GOT3 (cell line): ENCODE results near the gene COL17A1.
A peak's percentile ranks its signal among the peaks of the same experiment; 100 is the strongest.

Source experiments
- DNase-seq: peaks from one replicate; lab custom pipeline; 2025; ENCODE audit warnings: mixed read lengths; lab: John Stamatoyannopoulos, UW

Gene COL17A1

DNA sequence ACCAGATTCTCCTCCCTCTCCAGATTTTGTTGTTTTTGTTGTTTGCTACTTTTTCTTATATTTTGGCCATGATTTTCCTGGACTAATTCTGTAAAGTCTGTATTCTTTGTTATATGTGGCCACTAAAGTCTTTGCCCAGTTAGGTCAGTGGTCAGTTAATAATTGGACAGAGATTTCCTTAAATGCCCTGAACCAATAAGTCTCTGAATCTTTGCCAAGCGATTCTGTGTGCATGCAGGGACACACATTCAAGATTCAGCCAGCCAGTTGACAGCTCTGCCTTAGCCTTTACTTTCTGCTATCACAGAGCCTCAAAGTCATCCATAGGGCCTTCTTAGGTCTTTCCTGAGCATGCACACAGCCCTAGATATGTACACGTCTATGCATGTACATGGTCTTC lies 11.0 kb upstream of the COL17A1 start:
- no peak for DNase-seq

DNA sequence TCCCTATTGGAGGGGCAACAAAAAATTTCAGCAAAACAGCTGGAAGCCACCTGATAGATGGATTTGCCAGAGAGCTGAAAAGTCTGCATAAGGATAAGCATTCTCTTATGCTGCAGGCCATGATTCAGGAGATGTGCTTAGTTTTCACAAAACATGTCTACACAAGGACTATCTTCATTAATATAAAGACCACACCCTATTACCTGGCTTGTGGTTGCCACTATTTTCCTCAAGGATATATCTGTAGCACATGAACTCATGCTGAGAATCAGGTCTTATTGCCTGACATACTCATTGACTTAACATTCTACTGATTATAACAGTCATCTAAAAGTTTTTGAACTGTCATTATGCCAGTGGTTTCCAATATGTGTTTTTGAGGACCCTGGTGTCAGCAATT lies 7.1 kb upstream of the COL17A1 start:
- DNase-seq = no peak

DNA sequence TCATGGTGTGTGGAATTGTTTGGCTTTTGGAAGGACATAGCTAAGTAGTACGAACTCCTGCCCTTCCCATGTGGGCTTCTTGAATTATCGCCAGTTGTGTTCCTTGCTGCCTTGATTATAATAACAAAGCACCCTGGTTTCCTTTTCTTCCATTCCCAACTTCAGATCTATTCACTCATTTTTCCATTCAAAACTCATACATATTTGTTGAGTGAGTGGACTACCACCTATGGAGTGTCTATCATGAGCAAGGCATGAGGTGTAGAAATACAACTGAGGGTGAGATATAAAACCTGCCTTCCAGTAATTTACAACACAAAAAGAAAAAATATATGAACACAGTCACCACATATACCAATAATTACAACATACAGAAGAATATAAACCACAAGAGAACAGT lies 4.9 kb upstream of the COL17A1 start:
- no peak for DNase-seq

DNA sequence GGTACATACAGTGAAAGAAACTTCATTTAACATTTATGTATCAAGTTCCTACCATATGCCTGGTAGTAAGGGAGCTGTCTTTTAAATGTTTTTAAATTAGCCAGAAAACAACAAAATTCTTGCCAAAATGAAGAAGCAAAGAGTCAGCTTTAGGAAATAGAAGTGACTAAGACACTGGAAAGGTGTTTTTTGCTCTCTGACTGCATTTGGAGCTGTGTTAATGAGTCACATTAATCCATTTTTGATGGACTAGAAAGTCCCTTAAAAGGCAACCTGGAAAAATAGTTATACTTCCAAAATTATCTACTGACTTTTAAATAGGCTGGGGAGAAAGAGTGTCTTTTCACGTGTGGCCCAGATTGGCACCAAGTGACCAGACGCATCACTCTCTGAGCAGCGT lies 3.9 kb upstream of the COL17A1 start:
- DNase-seq = no peak

DNA sequence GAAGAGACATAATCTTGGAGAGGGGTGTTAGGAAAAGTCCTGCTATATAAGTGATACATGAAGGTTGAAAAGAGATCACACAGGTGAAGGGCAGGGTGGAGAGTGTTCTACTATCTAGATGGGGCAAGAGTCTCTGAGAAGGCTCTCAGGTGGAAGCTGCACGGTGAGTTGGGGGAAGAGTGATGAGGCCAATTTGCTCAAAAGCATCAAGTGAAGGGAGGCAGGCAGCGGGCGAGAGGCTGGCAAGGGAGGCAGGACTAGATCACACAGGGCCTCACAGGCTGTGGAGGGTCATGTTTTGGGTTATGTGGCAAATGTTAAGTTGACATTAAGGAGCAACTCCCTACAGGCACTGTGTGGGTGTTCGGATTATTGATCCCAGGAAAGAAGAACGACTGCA lies 2.6 kb upstream of the COL17A1 start:
- DNase-seq = no peak

DNA sequence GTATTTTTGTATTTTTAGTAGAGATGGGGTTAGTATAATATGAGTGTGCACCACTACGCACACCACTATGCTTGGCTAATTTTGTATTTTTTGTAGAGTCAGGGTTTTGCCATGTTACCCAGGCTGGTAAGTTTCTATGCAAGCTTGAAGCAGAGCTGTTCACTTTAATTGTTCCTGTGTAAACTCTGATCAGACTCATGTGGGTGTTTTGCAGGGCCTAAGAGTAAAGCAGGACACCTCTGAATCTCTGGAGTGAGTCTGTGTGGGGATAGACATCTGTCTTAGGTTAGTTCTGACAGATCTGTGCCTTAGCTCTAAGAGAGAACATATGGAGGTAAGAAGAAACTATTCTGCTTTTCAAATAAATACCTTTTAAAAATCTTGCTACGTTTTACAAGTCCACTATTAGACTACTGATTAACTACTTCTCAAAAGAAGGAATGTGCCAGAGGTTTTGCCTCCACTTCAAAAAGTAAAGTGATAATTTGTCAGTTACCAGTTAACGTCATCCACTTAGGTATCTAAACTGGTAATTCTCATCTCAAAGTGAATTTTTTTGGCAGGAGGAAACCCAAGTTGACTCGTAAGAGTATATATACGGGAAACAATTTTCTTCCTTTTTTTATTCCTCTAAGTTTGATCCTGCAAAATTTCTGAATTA lies 1.1 kb downstream of the COL17A1 start:
- no peak for DNase-seq

DNA sequence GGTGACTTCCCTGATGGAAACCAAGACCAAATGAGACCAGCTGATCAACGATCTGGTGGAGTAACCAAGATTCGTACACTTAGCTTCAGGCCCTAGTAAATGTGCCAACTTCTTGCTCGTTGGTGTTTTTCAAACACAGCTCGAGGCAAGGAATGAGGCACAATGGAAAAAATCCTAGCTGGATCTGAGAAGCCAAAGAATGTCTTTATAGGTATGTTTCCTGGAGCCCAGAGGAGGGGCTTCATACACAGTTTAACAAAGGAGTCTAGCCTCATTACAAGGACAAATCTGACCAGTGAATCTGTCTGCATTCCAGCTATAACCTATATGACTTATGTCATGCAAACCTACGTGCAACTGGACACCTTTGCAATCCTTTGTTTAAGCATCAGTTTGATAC lies 3.7 kb downstream of the COL17A1 start:
- no peak for DNase-seq

DNA sequence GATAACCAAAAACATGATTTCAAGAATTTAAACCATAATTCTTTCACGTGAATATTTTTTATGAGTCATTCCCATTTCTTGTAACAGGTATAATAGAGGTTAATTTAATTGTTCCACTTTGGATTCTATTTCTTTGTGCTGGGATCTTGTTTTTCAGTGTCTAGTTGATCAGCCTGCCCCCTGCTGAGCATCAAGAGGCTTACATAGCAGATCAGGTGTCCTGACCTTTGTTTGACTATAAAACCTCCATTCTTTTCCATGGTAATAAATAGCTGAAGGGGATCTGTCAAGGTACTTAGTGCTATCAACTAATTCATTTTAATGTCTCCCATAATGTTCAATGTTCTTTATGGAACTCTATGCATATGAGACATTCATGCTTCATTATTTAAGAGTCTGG lies 4.9 kb downstream of the COL17A1 start:
- DNase-seq = no peak

DNA sequence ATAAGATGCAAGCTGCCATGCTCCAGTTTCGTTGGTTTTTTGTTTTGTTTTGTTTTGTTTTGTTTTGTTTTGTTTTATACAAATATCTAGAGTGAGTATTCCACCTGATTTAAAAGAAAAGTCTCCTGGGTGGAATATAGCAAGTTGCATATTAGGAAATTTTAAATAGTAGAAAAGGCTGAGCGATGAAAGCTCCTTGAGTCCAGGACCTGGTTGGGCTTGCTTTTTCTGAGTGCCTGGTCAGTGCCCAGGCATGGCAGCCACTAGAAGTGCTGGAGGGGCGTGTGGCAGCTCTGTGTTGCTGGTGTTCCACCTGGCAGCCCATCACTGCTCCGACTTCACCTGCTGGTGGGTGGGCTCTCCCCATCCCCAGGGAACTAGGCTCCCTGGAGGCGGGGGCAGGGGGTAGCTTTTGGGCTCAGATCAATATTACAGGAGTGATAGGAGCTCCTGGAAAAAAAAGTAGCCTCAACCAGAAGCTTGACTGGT lies 8.0 kb downstream of the COL17A1 start:
- DNase-seq = no peak

DNA sequence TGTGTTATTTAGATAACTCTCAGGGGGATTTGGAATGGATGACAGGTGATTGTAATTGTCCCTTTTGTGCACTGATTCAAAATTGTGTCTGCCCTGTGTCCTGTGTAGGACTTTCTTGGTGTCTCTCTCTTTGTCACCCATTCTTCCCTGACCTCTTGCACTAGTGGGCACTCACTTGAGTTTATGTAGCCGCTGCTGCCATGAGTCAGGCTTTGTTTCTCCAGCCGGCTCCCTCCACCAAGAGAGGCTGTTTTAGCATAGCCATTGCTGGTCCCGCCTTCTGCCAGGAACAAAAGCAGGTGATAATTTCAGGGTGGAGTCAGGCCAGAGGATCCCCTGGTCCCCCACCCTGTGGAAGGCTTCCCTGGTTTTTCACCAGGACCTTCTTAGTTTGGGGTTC lies 8.4 kb downstream of the COL17A1 start:
- DNase-seq = no peak

DNA sequence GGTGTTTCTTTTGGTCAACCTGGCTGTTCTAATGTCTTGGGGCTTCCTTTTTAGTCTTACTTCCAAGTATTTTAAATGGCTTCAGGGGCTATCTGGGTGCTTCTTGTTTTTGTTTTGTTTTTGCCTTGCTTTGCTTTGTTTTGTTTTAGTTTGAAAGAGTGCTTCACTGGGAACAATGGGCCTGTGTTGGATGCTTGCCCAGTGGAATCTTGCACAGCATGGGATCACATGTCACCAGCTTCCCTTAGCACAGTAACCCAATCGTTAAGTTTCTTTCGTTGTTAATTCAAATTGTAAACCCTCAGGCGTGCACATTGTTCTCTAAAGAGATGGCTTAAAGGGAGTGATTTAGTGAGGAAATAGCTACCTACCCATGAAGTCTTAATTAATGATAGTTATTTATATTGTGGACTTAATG lies 8.9 kb downstream of the COL17A1 start:
- no peak for DNase-seq

DNA sequence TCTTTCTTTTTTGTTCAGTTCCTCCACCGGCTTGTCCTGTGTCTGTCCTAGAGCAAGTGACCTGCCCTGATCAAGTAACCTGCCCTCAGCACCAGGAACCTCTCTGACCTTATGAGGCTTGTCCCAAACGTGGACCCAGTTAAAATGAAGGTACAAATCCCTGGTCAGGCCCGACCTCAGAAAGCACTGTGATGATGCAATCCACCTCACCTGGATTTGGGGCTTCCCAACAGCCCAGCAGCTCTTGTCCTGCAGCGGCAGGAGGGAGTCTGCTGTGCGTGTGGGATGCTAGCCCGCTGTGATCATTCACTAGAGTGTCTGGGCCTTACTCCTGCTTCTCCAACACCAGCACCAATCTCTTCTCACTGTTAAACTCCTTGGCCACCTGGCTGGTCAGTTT lies 11.2 kb downstream of the COL17A1 start:
- no peak for DNase-seq

DNA sequence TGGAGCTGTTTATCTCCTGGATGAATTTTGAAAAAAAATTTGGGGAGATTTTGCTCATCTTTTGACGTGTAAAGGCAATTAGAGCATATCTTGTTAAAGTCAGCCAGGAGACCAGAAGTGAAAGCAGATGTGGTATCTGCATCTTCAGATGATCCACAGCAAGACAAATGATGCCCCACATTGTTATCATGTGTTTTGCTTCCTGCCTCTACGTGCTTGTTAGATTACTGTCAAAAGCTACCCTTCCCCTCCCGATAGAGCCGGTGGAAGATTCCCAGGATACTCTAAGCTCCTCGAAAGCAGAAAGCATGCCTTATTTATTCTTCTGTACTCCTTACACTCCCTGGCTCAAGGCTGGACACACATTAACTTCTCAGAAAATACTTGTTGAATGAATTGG lies 12.9 kb downstream of the COL17A1 start:
- DNase-seq = no peak

DNA sequence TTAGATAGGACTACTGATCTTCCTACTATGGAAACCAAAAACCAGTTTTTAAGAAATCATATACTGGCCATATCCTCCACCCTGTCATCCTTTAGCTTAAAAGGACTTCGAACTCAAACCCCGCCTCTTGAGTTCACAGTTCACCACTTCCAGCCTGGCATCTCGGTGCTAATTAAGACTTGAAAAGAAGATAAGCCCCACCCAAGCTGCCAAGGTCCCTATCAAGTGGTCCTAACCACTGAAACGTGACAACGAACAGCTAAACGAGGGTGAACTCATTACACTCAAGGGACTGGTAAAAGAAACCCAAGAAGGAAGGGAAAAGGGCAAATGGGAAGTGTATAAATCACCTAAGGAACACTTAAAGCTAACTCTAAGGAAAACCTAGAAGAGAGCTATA lies 16.1 kb downstream of the COL17A1 start:
- DNase-seq = no peak

DNA sequence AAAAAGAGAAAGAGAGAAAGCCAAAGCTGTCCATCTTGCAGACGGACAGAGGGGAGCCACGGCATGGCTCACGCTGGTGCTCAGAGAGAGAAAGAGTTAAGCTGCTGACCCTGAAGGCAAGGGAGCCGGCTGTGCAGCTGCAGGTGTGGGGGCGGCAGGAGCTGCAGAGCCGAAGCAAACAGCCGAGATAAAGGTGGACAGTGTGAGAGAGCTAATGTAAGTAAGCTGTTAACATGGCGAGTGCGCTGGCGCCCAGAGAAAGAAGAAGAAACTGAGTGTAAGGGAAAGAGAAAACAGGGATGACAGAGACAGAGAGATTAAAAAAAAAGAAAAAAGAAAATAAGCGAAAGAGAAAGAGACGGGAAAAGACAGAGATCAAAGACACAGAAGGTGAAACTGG lies 18.2 kb downstream of the COL17A1 start:
- no peak for DNase-seq

DNA sequence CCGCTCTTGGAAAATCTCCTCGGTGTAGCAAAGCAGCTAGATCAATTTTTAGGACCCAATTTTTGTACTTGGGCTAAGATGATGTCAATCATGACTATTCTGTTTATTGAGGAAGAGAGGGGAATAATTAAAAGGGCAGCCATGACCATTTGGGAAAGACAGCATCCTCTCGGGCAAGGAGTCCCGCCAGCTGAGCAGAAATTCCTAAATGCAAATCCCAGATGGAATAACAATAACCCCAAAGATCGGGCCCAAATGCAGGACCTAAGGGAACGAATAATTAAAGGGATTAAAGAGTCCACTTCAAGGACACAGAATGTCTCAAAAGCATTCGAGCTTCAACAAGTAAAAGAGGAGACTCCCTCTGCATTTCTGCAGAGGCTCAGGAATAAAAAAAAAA lies 18.7 kb downstream of the COL17A1 start:
- no peak for DNase-seq

DNA sequence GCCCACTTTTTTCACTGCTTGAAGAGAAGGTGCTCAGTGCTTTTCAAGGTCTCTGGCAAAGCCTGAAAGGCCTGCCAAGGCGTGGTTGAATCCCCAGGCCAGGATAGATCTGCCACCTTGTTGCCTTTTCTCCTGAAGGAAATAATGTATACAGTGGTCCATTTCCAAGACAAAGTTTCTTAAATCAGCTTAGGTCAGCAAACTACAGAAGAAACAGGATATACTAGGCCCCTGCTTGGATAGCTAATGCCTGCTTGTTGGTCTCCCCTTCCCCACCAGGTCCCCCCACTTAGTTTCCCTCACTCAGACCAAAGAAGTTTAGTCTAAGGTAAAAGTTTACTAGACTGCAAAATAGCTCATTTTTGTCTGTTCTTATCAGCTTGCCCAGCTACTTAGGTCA lies 19.9 kb downstream of the COL17A1 start:
- no peak for DNase-seq

DNA sequence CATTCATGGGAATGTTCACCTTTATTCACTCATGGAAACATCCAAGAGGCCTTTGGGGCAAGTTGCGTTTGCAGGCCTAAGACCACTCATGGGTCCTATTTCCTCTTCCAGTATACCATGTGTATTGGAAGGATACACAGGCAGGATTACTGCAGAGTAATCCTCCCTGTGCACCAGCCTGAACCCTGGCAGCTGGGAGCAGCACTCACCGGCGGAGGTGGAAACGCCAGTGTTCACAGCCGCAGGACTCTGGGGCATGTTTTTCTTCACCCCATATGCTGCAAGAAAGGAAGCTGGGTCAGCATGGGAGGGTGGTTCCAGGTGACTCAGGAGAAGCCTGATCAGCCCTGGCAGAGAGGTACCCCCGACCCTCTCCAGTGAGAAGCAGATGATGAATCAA lies 24.5 kb downstream of the COL17A1 start:
- DNase-seq = no peak

DNA sequence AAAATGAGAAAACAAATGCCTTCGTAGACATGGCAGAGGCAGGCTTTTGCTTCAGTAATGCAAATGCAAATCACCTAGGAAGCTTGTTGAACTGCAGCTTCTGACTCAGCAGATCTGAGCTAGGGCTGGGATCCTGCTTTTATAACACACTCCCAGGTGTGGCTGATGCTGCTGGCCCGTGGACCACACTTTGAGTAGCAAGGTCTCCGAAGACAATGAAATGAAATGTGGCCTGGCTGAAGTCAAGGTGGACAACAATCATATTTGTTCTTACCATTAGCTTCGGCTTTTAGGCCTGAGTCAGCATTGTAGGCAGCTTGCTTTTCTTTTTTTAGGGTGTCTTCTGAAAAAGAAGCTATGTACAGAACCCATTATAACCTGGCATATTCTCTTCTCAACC lies 26.3 kb downstream of the COL17A1 start:
- DNase-seq = no peak

DNA sequence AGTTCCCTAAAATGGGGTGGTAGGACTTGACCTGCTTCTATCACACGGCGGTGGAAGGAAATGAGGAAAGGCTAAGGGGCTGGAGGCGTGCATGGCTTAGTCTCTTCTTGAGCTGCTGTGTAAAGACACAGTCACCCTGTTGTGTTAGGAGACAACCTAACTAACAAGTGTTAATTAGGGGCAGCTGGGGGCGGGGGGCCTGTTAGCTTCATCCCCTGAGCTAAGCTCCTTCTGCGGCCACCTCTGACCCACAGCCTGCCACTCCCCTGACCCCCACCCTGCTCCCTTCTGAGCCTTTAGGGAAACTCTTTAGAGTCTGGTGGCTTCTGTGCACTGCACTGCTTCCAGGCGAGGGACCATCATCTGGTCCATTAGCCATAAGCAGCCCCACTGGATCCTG lies 28.0 kb downstream of the COL17A1 start:
- DNase-seq = no peak

DNA sequence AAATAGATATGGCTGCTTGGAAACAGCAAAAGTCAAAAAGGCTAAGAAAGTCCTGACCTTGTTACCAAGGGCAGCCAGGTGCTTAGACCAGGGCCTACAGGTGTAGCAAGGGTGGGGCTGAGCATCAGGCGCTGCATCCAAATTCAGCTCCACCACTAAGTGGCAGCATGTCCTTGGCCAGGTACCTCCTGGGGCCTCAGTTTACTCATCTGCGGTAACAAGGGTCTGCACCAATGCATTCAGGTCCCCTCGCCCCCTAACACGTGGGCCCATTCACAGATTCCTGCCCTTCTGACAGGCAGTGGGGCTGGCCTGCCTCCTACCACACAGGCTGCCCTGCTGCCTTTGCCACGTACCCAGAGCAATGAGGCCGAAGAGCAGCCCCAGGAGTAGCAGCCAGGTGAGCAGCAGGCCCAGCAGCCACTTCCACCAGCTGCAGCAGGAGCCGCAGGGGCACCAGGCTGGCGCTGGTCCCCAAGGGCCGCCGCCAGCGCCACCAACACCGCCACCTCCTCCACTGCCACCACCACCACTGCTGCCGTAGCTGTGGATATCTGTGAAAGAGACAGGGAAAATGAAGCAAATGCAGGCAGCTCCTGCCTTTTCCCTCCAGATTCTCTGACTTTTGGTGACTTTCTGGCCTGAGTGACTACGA lies 28.9 kb downstream of the COL17A1 start:
- DNase-seq = no peak

DNA sequence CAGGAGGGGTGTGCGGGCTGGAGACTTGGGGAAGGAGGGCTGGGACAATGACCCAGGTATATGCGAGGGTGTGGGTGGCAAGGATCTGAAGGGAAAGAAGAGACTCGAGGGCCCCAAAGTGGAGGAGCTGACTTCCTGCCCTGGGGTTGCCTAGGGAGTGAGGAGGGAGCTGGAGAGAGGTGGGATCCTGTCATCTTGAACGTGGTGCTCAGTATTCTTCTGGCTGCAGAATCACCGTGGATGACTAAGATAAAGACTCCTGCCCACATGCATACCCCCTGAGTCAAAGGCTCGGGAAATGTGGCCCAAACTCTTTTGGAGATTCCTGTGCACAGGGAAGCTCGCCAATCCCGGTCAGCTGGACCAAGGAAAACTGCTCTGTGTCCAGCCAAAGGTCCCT lies 31.2 kb downstream of the COL17A1 start:
- peak; percentile 15 for DNase-seq

DNA sequence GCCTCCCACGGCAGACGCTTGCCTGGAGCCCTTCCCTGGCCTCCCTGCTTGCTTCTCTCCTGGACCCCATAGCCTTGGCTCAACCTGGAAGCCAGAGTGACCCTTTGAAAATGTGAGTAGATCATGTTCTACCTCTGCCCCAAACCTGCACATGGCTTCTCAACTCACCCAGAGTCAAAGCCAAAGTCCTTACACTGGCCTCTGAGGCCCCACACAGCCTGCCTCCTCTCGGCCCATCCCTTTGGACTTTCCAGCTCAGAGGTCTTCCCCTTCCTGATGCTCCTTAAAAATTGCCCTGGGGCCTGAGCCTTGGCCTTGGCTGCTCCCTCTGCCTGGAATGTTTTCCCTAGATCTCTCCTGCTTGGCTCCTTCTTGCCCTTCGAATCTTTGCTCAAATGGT lies 32.5 kb downstream of the COL17A1 start:
- DNase-seq = no peak

DNA sequence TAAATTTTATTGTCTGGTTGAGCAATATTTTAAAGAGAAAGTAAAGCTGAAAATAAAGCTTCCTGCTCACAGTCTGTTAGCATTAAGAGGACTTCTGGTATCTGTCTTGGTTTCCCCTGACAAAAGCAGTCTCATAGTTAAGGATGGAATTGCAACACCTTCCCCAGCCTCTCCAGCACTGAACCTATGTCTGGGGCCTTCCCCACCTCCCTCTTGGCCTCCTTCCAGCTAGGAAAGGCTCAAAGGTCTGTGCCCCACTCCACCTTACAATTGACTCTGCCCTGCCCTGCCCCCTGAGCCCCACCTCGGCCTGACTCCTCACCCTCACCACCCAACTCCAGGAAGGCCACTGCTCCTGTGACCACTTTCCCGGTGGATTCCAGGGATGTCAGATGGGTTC lies 33.2 kb downstream of the COL17A1 start:
- no peak for DNase-seq
